HT1080 (cell line): ENCODE measurements around the gene FRMPD2. TPM values are rescaled to one million over a fixed set of nuclear protein-coding genes. Genes with fewer than 3 reads are reported as not detected.
"Not testable (repeated sequence)": the region's sequence is repeated elsewhere in the genome, so short reads cannot be mapped to it uniquely, and the experiment has no call there.

ENCODE experiments used
- DNase-seq: peaks from one replicate; pipeline ENCODE4 v3.0.0-alpha.2; 2015; ENCODE audit warnings: low read depth
- total RNA-seq: library from RNA; depleted of rRNA; stranded (reverse); fragments of >200 nt; shearing (Covaris generic); gene quantifications from 2 replicates; pipeline ENCODE4 v1.2.3, GENCODE V29; 2014; rRNA removed

FRMPD2 gene
- total RNA-seq, 1 experiment from 2014 or later: not detected

DNA sequence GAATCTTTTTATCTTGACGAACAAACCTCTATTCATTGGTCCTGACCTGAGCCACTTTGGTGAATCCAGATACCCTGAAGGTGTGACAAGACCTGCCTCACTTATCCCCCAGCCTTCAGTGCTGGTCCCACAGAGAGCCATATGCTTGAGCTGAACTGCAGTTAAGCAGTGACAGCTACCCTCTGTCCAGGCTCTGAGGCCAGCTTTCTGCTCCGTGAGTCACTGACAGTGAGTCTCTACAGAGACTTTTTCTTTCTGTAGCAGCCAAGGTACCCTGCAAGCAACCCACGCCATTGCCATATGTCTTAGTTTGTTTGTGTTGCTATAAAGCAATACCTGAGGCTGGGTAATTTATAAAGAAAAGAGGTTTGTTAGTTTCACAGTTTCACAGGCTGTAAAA, 133.5 kb downstream of the FRMPD2 start:
- DNase-seq: not testable (repeated sequence)

DNA sequence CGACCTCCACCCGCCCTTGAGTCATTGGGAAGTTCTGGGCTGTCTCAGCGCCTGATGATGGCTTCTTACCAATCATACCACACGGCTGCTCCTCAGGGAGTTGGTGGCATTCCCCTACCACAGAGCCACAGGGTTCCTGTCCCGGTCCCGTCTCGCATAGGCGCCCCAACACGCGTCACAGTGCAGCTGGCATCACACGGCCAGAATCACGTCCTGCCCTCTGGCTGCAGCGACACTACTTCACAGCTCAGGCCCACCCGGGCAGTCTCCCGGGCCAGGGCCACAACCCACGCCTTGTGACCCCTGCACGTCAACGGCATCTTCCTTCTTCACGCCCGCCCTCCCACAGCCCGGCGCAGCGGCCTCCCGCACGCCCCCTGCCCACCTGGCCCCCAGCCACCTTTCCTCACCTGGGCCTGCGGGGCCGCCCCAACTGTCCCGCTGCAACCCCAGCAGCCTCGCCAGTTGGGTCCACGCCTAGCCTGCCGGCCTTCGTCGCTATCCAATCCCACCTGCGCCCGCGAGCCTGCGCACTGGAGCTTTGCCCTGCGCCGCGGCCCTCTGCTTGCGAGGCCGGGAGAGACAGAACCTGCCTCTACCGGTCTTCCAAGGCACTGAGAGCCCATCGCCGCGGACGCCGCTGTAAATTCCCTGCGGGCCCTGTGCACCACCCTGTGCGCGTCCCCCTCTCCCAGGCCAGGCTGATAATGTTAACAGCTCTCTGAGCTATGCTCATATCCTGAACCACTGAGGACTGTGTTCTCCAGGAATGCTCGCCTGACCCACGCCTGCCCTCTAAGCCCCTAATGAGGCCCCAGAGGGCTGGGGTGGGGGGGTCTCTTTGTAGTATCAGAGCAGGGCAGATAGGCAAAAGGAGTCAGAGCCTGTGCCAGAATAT, 134.3 kb downstream of the FRMPD2 start:
- DNase-seq: not testable (repeated sequence)

GRCh38 chr10:48128954-48129353, 145.5 kb downstream of the FRMPD2 start:
- DNase-seq: not testable (repeated sequence)

DNA sequence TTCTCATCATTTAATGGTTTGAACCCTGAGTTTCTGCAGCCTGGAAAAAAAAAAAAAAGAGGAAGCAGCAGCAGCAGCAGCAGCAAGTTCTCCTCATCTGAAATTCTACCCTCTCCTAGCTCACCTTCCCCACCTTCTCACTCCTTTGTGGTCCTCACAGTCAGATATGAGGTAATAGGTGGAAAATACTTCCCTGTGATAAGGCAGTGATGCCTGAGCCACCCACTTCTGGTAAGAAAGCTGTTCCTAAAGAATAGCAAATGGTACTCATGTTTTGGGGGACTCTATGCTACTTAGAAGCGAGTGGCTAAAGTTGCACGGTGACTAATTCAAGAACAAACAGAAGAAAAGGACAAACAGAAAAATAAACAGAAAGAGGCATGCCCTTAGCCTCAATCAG, 148.2 kb downstream of the FRMPD2 start:
- not testable (repeated sequence) for DNase-seq

DNA sequence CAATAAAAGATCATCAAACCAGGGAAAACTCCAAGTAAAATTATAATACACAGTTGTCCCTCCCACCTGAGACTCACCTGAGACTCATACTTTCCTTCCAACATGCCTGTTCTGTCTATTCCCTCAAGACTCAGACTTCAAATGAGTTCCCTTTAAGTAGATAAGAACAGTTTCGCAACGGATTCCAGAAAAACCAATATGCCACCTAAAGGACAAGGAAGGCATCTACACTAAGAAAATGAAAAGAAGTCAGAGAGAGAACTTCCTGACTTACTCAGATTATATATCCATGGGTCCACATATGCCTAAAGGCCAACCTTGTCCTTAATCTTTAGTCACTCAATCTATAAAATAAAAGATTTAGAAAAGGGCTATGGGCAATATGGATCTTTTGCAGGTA, 148.9 kb downstream of the FRMPD2 start:
- DNase-seq: not testable (repeated sequence)

DNA sequence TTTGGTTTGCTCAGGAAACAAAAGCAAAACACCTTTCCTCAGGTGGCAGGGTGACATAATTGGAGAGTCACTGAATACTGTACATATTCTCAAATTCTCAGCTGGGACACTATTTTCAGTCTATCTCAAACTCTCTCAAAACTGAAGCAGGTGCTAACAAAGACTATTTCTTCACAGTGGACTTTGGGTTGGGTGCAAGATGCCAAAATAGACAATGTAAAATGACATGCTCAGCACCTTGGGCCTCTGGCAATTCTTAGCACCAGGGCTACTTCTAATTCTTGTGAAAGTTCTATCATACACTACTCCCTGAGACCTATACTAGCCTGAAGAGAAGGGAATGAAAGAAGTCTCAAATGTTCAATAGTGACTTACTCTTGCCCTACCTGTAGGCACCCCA, 151.9 kb downstream of the FRMPD2 start:
- DNase-seq: not testable (repeated sequence)

GRCh38 chr10:48110277-48110676, 164.2 kb downstream of the FRMPD2 start:
- DNase-seq: not testable (repeated sequence)

Other genes starting within 250 kb of the FRMPD2 start
- 66.7 and 69.9 TPM in 2 replicates for gene MAPK8, start 32.0 kb upstream of the FRMPD2 start, total RNA-seq